Lower lobe of right lung (tissue), 2 donors: Measurements from ENCODE around the gene PCSK9. TPM values are rescaled to one million over a fixed set of nuclear protein-coding genes. Genes with fewer than 3 reads are reported as not detected.
A peak's percentile ranks its signal among the peaks of the same experiment; 100 is the strongest.
"Not testable (repeated sequence)": the region's sequence is repeated elsewhere in the genome, so short reads cannot be mapped to it uniquely, and the experiment has no call there.

Experiments
- ATAC-seq, 2 donors: fragments of 200-7000 bp; cut with Tn5 transposase; one replicate each; pipeline ENCODE4 v1.9.1; 2020 to 2022; ENCODE audit warnings: mild to moderate bottlenecking in 2 of 2, moderate library complexity in 2 of 2
- DNase-seq: peaks from one replicate; pipeline ENCODE4 v3.0.0-alpha.2; 2020
- H3K27ac ChIP-seq: fragments of 200-600 bp; one replicate; pipeline ENCODE4 v1.8.0; 2022
- H3K27me3 ChIP-seq: fragments of 200-600 bp; one replicate; pipeline ENCODE4 v1.8.0; 2022; ENCODE audit warnings: low read depth
- H3K36me3 ChIP-seq: fragments of 200-600 bp; one replicate; pipeline ENCODE4 v1.8.0; 2022; ENCODE audit warnings: mild to moderate bottlenecking
- H3K4me1 ChIP-seq: fragments of 200-600 bp; one replicate; pipeline ENCODE4 v1.8.0; 2022
- H3K4me3 ChIP-seq: fragments of 200-600 bp; one replicate; pipeline ENCODE4 v1.8.0; 2022; ENCODE audit warnings: mild to moderate bottlenecking
- H3K9me3 ChIP-seq: fragments of 200-600 bp; one replicate; pipeline ENCODE4 v1.8.0; 2022
- CTCF ChIP-seq: fragments of 200-600 bp; IDR thresholded peaks from one replicate; pipeline ENCODE4 v1.8.0; 2022; ENCODE audit warnings: antibody characterized with exemption, mild to moderate bottlenecking
- intact Hi-C: fragments of 100-400 bp; cut with DNase I; formaldehyde crosslinking; loops from one replicate; pipeline ENCODE4 v1.11.0; 2022
- total RNA-seq: library from RNA; stranded (reverse); fragmentation: NEBNext Ultra II Directional; extraction: Animal tissue kit (Norgen Biotek cat#: 25700); gene quantifications from one replicate; pipeline ENCODE4 v1.2.1, GENCODE V29; 2021
- donor health status: DM: no; HTN: yes; CAD: no; lungs with severe emphysema.

PCSK9 gene
- total RNA-seq, 1 donor from 2014 or later = 25.7 TPM

- Histone ChIP-seq H3K27me3 (no peaks in the 10 kb centered on the region), H3K4me1 (no peaks in the 10 kb centered on the region), H3K4me3 (no peak overlapping the region), H3K27ac (no peak overlapping the region), H3K9me3 (no peaks in the 10 kb centered on the region), H3K36me3 (peaks cover 99% of the 10 kb centered on the region)
- intact Hi-C loops = no loop called here
- no peak for TF ChIP-seq CTCF
- ATAC-seq (peak; percentile 32 to 48), DNase-seq (no peak)
Observed at GRCh38 chr1:55088413-55088812, 49.1 kb downstream of the PCSK9 start.

- no peak for DNase-seq
- intact Hi-C loops = no loop called here
- no peaks in the 10 kb centered on the region for H3K27me3 ChIP-seq
- H3K27ac ChIP-seq = no peak overlapping the region
- no peak for ATAC-seq
- H3K9me3 ChIP-seq = no peaks in the 10 kb centered on the region
- H3K4me1 ChIP-seq = no peaks in the 10 kb centered on the region
- no peak for TF ChIP-seq CTCF
- H3K4me3 ChIP-seq = no peak overlapping the region
- peaks cover 99% of the 10 kb centered on the region for H3K36me3 ChIP-seq
Observed at GRCh38 chr1:55089683-55090082, 50.3 kb downstream of the PCSK9 start.

GRCh38 chr1:55092475-55092874 lies 53.1 kb downstream of the PCSK9 start:
- no peak overlapping the region for H3K27ac ChIP-seq
- no peak for TF ChIP-seq CTCF
- H3K27me3 ChIP-seq = no peaks in the 10 kb centered on the region
- no peak for DNase-seq
- intact Hi-C loops = no loop called here
- H3K4me1 ChIP-seq = no peaks in the 10 kb centered on the region
- ATAC-seq = no peak
- H3K9me3 ChIP-seq = no peaks in the 10 kb centered on the region
- peaks cover 100% of the 10 kb centered on the region for H3K36me3 ChIP-seq
- no peak overlapping the region for H3K4me3 ChIP-seq

GRCh38 chr1:55095095-55095494 lies 55.7 kb downstream of the PCSK9 start:
- no peak overlapping the region for H3K4me3 ChIP-seq
- no peak overlapping the region for H3K27ac ChIP-seq
- H3K9me3 ChIP-seq = no peaks in the 10 kb centered on the region
- peaks cover 100% of the 10 kb centered on the region for H3K36me3 ChIP-seq
- DNase-seq (no peak), ATAC-seq (no peak)
- intact Hi-C loops = no loop called here
- TF ChIP-seq CTCF = no peak
- H3K4me1 ChIP-seq = no peaks in the 10 kb centered on the region
- H3K27me3 ChIP-seq = no peaks in the 10 kb centered on the region

GRCh38 chr1:55103891-55104290 lies 64.5 kb downstream of the PCSK9 start:
- peaks cover 98% of the 10 kb centered on the region for H3K36me3 ChIP-seq
- DNase-seq (no peak), ATAC-seq (no peak)
- no peaks in the 10 kb centered on the region for H3K27me3 ChIP-seq
- no peaks in the 10 kb centered on the region for H3K4me1 ChIP-seq
- no peaks in the 10 kb centered on the region for H3K9me3 ChIP-seq
- intact Hi-C loops = no loop called here
- TF ChIP-seq CTCF = no peak
- no peak overlapping the region for H3K27ac ChIP-seq
- H3K4me3 ChIP-seq = no peak overlapping the region

- Histone ChIP-seq H3K36me3 (peaks cover 98% of the 10 kb centered on the region), H3K9me3 (no peaks in the 10 kb centered on the region), H3K4me1 (no peaks in the 10 kb centered on the region), H3K4me3 (no peak overlapping the region), H3K27me3 (no peaks in the 10 kb centered on the region), H3K27ac (no peak overlapping the region)
- no peak for TF ChIP-seq CTCF
- DNase-seq = no peak
- no peak for ATAC-seq
- intact Hi-C loops = no loop called here
Observed at GRCh38 chr1:55107101-55107500, 67.8 kb downstream of the PCSK9 start.

GRCh38 chr1:55109005-55109404 lies 69.7 kb downstream of the PCSK9 start:
- not testable (repeated sequence) for DNase-seq

More at GRCh38 chr1:55109005-55109404, 69.7 kb downstream of the PCSK9 start:
- H3K4me3 ChIP-seq, H3K27me3 ChIP-seq, H3K27ac ChIP-seq, H3K4me1 ChIP-seq, H3K9me3 ChIP-seq, intact Hi-C loops, ATAC-seq: not testable (repeated sequence)
- peaks cover 98% of the 10 kb centered on the region for H3K36me3 ChIP-seq
